ENCODE results near the gene REC8. TPM values are rescaled to one million over a fixed set of nuclear protein-coding genes. Genes with fewer than 3 reads are reported as not detected.

The REC8 gene
- total RNA-seq, 1 donor from 2014 or later = 35.3 TPM

DNA sequence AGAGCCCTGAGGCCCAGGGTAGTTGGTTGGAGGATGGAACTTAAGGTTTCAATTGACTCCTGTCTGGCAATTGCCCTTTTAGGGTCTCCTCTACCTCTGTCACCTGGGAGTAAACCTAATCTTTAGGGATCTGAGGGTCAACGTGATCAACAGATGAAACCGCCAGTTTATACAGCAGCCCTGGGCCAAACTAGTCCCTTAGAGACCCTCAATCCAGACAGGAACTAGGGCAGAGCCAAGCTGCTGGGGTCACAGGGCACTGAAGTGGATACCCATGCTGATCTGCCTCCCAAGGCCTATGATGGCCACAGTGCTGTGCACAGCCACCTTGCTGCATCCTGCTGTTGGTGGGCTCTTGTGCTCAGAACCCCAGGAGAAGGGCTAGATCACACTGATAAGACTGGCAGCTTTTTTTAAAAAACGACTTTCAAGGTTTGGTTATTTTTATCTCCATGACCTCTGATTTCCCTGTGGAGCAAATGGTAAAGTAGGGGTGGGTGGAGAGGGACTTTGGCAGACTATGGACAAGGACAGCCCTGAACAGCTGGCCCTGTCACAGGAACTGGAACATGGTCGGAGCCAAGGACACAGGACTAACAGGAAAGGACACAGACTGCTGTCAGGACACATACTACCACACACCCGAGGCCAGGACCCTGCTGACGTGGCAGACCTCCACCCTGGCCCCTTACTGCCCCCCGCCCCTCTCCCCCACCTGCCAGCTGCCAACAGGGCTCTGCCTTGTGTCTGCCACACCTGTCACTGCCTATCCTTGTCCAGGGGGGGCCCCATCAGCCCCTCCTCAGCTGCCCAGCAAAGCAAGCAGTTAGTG is 40.9 kb upstream of the REC8 start:
- ATAC-seq (ENCODE audit: low read depth) (no peak), DNase-seq (no peak)
- intact Hi-C loops (cut with micrococcal nuclease) = no loop called here
- H3K4me1 Mint-ChIP-seq = peaks cover 32% of the 10 kb centered on the region
- no peak overlapping the region for H3K4me3 Mint-ChIP-seq
- CTCF ChIA-PET = interaction anchor here (2.0 kb wide), 1 partner anchor 15 kb away, joined by 5 read pairs; the partner anchor contains the start of gene NRL
- POLR2A ChIA-PET = interaction anchor here (0.7 to 1.9 kb wide), 4 partner anchors 13 to 141 kb away, joined by 5 to 7 read pairs (median 6); partner anchors contain the start of genes DCAF11, IRF9 and NRL
- TF ChIP-seq, protein P1, sequence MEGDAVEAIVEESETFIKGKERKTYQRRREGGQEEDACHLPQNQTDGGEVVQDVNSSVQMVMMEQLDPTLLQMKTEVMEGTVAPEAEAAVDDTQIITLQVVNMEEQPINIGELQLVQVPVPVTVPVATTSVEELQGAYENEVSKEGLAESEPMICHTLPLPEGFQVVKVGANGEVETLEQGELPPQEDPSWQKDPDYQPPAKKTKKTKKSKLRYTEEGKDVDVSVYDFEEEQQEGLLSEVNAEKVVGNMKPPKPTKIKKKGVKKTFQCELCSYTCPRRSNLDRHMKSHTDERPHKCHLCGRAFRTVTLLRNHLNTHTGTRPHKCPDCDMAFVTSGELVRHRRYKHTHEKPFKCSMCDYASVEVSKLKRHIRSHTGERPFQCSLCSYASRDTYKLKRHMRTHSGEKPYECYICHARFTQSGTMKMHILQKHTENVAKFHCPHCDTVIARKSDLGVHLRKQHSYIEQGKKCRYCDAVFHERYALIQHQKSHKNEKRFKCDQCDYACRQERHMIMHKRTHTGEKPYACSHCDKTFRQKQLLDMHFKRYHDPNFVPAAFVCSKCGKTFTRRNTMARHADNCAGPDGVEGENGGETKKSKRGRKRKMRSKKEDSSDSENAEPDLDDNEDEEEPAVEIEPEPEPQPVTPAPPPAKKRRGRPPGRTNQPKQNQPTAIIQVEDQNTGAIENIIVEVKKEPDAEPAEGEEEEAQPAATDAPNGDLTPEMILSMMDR (IDR thresholded peaks at IDR 0.05) = no peak
- no peak overlapping the region for H3K27ac Mint-ChIP-seq
- no peaks in the 10 kb centered on the region for H3K27me3 Mint-ChIP-seq
- peaks cover 3% of the 10 kb centered on the region for H3K36me3 Mint-ChIP-seq (ENCODE audit: low read depth)
- no peaks in the 10 kb centered on the region for H3K9me3 Mint-ChIP-seq

DNA sequence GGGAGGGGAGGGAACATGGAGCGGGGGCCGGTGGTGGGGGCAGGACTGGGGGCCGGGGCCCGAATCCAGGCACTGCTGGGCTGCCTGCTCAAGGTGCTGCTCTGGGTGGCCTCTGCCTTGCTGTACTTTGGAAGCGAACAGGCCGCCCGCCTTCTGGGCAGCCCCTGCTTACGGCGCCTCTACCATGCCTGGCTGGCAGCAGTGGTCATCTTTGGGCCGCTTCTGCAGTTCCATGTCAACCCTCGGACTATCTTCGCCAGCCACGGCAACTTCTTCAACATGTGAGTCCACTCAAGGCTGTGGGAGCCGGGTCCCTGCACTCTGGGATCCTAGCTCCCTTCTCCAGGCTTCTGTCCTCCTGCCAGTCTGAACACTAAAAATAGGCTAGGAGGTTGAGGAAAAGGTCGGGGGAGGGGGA is 40.3 kb upstream of the REC8 start:
- POLR2A ChIA-PET = interaction anchor here (0.7 to 1.9 kb wide), 4 partner anchors 14 to 142 kb away, joined by 5 to 7 read pairs (median 6); partner anchors contain the start of genes DCAF11, IRF9 and NRL
- DNase-seq = no peak
- no peak overlapping the region for H3K4me3 Mint-ChIP-seq
- H3K27me3 Mint-ChIP-seq = no peaks in the 10 kb centered on the region
- CTCF ChIA-PET = interaction anchor here (2.0 kb wide), 1 partner anchor 16 kb away, joined by 5 read pairs; the partner anchor contains the start of gene NRL
- no peaks in the 10 kb centered on the region for H3K9me3 Mint-ChIP-seq
- TF ChIP-seq, protein P1 (IDR thresholded peaks at IDR 0.05) = no peak
- ATAC-seq (ENCODE audit: low read depth) = no peak
- H3K4me1 Mint-ChIP-seq = peaks cover 34% of the 10 kb centered on the region
- no peak overlapping the region for H3K27ac Mint-ChIP-seq
- intact Hi-C loops (cut with micrococcal nuclease) = no loop called here
- peaks cover 5% of the 10 kb centered on the region for H3K36me3 Mint-ChIP-seq (ENCODE audit: low read depth)

GRCh38 chr14:24132061-24132685 is 39.7 kb upstream of the REC8 start:
- Mint-ChIP-seq H3K4me3 (no peak overlapping the region), H3K36me3 (ENCODE audit: low read depth) (peaks cover 11% of the 10 kb centered on the region), H3K9me3 (no peaks in the 10 kb centered on the region), H3K27ac (peak overlapping the region; percentile 50), H3K4me1 (peaks cover 36% of the 10 kb centered on the region), H3K27me3 (no peaks in the 10 kb centered on the region)
- DNase-seq (no peak), ATAC-seq (ENCODE audit: low read depth) (no peak)
- intact Hi-C loops (cut with micrococcal nuclease) = no loop called here
- POLR2A ChIA-PET = interaction anchor here (0.6 to 1.9 kb wide), 5 partner anchors 14 to 123 kb away, joined by 3 to 7 read pairs (median 3); partner anchors contain the start of genes DCAF11 and NRL
- CTCF ChIA-PET = interaction anchor here (2.0 kb wide), 1 partner anchor 17 kb away, joined by 5 read pairs; the partner anchor contains the start of gene NRL
- TF ChIP-seq, protein P1 (IDR thresholded peaks at IDR 0.05) = no peak

GRCh38 chr14:24132976-24133375 is 38.9 kb upstream of the REC8 start:
- H3K4me3 Mint-ChIP-seq = no peak overlapping the region
- TF ChIP-seq, protein P1 (IDR thresholded peaks at IDR 0.05) = no peak
- intact Hi-C loops (cut with micrococcal nuclease) = no loop called here

More at GRCh38 chr14:24132976-24133375, 38.9 kb upstream of the REC8 start:
- DNase-seq = no peak
- no peaks in the 10 kb centered on the region for H3K9me3 Mint-ChIP-seq
- ATAC-seq (ENCODE audit: low read depth) = no peak
- no peak overlapping the region for H3K27ac Mint-ChIP-seq
- ChIA-PET POLR2A (interaction anchor here (0.6 to 9.4 kb wide), 7 partner anchors 17 to 568 kb away, joined by 3 to 239 read pairs (median 7); partner anchors contain the start of genes DCAF11, IRF9, NRL and TM9SF1), CTCF (interaction anchor here (0.7 to 2.0 kb wide), 3 partner anchors 17 to 139 kb away, joined by 3 to 5 read pairs (median 5); partner anchors contain the start of gene NRL)
- peaks cover 19% of the 10 kb centered on the region for H3K36me3 Mint-ChIP-seq (ENCODE audit: low read depth)
- peaks cover 34% of the 10 kb centered on the region for H3K4me1 Mint-ChIP-seq
- no peaks in the 10 kb centered on the region for H3K27me3 Mint-ChIP-seq

Measured in activated B cell treated with CpG ODN at 0.5 μM for 24 hours (primary cell).